ENCODE results near the gene SLIT3. TPM values are rescaled to one million over a fixed set of nuclear protein-coding genes. Genes with fewer than 3 reads are reported as not detected.

SLIT3 gene
- total RNA-seq, 4 donors from 2014 or later: 46.3 to 89.0 (median 68.0) TPM

GRCh38 chr5:169041180-169041579, 259.8 kb downstream of the SLIT3 start:
- no peak for DNase-seq (ENCODE audit: low spot score)
- TF ChIP-seq CTCF (IDR thresholded peaks at IDR 0.05): no peak
- no peak for ATAC-seq (ENCODE audit: low FRiP score)

GRCh38 chr5:169039592-169039991, 261.3 kb downstream of the SLIT3 start:
- no peak for ATAC-seq (ENCODE audit: low FRiP score)
- no peak for TF ChIP-seq CTCF (IDR thresholded peaks at IDR 0.05)
- DNase-seq (ENCODE audit: low spot score): no peak

- DNase-seq (ENCODE audit: low spot score) (no peak), ATAC-seq (ENCODE audit: low FRiP score) (no peak)
- TF ChIP-seq CTCF (IDR thresholded peaks at IDR 0.05): no peak
These were observed 263.5 kb downstream of the SLIT3 start for GRCh38 chr5:169037466-169037865.

DNA sequence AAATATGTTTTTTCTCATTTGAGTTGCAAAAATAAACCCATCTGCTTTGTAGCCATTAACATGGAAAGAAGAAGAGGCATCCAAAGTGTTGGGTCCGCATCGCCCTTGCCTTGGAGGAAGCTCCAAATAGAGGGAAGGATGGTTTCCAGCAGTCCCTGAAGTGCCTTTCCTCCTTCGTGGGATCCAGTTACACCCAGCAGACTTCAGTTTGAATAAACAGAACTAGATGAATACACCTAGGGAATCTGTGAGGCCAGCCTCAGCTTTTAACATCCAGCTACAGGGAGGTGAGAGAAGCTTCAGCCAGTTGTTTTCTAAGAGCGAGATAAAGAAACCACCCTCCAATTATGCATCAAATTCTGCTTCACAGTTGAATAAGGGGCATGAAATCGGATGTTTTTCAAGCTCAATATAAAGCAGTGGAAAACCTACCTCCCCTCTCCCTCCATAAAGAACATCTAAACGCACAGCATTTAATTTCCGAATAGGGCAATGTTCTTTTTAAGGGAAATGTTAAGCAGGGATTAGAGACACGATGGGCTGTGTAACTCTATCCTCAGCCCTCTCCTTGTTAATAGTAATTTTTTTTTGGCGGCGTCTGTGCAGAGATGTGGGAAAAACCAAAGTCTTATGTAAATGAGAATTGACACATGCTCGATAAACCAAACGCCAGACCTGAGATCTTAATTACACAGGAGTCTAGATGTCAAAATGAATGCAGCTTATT, 264.7 kb downstream of the SLIT3 start:
- no peak for DNase-seq (ENCODE audit: low spot score)
- no peak for ATAC-seq (ENCODE audit: low FRiP score)
- TF ChIP-seq CTCF (IDR thresholded peaks at IDR 0.05): no peak

DNA sequence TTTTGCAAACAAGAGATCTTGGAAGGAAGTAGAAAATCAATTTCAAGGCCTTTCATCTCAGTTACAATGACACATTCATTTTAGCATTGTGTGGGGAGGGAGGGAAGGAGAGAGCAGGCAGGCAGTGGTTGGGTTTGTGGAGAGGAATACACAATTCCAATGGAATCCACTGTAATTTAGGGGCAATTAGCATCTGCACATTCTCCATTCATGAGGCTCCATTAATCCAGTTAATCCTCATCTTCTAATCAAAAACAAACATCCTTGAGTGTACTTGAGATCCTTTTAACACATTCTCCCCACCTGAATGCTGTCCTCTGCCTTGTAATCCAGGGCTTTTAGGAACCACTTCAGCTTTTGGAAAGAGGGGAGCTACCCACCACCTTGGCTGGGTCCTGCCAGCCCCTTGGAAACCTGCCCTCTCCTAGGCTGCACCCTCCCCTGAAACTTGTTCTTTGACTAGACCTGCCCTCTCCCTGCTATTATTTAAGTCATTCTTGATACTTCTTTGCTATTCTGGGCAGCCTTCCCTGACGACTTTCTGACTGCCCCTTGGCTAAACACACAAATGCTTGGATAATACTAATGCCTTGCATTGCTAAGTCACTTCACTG, 271.2 kb downstream of the SLIT3 start:
- ATAC-seq (ENCODE audit: low FRiP score) (no peak), DNase-seq (ENCODE audit: low spot score) (no peak)
- no peak for TF ChIP-seq CTCF (IDR thresholded peaks at IDR 0.05)

DNA sequence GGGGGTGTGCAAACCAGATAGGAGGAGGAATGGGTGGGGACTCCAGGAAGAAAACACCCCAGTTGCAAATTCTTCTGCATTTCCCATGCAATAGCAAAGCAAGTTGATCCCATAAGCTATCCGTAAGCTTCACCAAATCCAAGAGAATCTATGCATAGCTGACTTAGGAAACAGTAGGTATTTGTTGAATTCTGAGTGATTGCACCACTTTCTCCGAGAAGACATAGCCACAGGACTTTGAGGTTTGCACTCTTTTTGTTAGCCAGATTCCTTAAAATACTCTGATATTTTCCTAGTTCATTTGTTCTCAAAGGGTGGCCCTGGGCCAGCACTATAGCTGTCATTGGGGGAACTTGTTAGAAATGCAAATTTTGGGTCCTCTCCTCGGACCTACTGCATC, 271.9 kb downstream of the SLIT3 start:
- ATAC-seq (ENCODE audit: low FRiP score) (no peak), DNase-seq (ENCODE audit: low spot score) (no peak)
- TF ChIP-seq CTCF (IDR thresholded peaks at IDR 0.05): no peak

DNA sequence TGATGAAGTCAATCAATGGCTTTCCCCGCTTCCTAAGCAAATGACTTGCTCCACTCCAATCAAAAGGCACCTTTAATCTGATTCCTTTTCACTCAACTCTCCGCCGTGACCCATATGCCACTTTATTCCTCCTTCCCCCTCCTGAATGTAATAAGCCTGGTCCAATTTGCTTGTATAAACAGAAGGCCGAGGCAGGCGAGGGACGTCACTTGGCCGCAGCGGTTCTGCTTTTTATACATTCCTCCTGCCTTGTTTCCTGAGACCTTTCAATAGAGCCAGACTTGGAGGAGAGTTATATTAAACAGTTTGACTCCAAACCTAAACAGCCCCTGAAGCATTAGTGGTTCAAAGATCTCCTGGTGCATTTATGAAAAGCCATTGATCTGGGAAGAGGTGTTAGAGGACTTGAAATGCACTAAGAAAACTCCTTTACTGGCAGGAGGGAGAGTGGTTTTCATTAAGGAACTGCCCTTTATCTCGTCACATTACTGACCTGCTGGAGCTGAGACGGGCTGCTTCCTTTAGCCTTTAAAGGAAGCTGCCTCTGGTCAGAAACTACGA, 273.4 kb downstream of the SLIT3 start:
- DNase-seq (ENCODE audit: low spot score) (no peak), ATAC-seq (ENCODE audit: low FRiP score) (no peak)
- no peak for TF ChIP-seq CTCF (IDR thresholded peaks at IDR 0.05)

Data from omental fat pad (tissue), 4 donors.